ENCODE results near the gene TRAPPC14.
"Not testable (repeated sequence)": the region's sequence is repeated elsewhere in the genome, so short reads cannot be mapped to it uniquely, and the experiment has no call there.

TRAPPC14 gene, protein sequence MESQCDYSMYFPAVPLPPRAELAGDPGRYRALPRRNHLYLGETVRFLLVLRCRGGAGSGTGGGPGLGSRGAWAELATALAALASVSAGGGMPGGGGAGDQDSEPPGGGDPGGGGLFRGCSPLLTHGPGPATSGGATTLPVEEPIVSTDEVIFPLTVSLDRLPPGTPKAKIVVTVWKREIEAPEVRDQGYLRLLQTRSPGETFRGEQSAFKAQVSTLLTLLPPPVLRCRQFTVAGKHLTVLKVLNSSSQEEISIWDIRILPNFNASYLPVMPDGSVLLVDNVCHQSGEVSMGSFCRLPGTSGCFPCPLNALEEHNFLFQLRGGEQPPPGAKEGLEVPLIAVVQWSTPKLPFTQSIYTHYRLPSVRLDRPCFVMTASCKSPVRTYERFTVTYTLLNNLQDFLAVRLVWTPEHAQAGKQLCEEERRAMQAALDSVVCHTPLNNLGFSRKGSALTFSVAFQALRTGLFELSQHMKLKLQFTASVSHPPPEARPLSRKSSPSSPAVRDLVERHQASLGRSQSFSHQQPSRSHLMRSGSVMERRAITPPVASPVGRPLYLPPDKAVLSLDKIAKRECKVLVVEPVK

DNA sequence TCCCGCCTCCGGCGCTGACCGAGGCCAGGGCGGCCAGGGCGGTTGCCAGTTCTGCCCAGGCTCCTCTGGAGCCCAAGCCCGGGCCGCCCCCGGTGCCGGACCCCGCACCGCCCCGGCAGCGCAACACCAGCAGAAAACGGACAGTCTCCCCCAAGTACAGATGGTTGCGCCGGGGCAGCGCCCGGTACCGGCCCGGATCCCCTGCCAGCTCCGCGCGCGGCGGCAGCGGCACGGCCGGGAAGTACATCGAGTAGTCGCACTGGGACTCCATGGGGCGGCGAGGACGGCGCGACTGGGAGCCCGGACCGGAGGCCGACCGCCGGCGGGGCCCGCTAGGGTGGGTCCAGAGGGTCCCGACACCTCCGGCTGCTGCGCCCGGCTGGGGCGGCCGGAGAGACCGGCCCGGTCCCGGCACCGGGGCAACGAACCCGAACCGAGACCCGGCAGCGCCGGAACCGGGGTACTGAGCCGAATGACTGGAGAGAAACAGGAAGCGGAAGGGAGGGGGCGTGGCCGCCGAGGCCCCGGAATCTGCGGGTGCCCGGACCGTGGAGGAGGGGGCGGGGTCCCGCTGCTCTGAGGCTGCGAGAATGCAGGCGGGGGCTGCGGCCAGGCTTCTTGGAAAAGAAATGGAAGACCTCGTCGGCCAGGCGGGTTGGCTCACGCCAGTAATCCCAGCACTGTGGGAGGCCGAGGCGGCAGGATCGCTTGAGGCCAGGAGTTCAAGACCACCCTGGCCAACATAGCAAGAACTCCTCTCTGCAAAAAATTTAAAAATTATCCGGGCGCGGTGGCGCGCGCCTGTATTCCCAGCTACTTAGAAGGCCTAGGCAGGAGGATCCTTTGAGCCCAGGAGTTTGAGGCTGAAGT, at the start of gene TRAPPC14:
TRAPPC14 (minus strand) TSS at position 495 of the 870 bp plus-strand sequence; CDS start at position 271, 224 bp downstream.
- DNase-seq: peak; percentile 90

DNA sequence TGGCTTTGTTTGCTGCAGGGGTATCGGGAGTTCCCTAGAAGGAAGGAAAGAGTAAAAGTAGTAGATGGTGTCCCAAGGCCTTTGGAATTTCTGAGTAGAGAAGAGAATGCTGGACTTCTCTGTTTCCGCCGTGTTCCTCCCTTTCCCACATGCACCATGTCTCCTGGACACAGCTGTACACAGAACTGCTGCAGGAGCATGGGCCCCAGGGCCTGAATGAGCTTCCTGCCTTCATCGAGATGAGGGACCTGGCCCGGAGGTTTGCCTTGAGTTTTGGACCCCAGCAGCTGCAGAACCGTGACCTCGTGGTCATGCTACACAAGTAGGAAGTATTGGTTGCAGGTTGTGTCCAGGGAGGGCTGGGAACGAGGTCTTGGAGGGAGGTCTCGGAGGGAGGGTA, 45.9 kb upstream of the TRAPPC14 start:
- no peak for DNase-seq

DNA sequence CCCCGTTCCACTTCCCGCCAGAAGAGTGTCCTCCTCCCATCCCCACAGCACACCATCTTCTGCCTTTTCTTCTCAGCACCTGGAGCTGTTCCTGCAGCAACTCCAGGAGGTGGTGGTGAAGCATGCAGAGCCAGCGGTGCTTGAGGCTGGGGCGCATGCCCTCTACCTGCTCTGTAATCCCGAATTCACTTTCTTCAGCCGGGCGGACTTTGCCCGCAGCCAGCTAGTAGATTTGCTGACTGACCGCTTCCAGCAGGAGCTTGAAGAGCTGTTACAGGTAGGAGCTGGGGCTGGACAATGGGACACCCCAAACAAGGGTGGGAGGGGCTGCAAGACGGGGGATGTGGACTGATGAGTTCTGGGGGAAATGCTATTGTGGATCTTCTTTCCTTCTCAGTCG, 42.2 kb upstream of the TRAPPC14 start:
- DNase-seq: no peak

DNA sequence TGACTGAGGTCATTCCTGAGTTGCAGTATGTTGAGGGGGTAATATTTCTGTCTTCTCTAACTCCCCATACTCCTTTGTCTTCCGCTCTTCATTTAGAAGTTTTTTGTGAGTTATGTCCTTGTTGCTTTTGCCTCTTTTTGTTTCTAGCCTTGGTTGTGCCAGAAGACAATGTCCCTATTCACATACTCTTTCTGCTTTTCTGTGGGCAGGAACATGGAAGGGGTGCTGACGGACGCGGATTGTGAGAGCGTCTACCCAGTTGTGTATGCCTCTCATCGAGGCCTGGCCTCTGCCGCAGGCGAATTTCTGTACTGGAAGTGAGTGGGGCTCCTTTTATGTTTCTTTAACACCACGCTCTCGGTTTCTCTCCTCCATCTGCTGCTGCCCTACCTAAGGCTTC, 39.7 kb upstream of the TRAPPC14 start:
- DNase-seq: no peak

DNA sequence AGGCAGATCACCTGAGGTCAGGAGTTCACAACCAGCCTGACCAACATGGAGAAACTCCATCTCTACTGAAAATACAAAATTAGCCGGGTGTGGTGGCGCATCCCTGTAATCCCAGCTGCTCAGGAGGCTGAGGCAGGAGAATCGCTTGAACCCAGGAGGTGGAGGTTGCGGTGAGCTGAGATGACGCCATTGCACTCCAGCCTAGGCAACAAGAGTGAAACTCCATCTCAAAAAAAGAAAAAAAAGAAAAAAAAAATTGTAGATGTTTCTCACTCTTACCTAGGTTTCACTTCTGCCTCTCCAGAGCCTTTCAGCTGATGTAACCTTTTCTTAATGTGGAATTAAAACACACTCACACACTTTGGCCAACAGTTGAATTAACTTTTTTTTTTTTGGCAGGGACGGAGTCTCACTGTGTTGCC, 37.4 kb upstream of the TRAPPC14 start:
- not testable (repeated sequence) for DNase-seq

DNA sequence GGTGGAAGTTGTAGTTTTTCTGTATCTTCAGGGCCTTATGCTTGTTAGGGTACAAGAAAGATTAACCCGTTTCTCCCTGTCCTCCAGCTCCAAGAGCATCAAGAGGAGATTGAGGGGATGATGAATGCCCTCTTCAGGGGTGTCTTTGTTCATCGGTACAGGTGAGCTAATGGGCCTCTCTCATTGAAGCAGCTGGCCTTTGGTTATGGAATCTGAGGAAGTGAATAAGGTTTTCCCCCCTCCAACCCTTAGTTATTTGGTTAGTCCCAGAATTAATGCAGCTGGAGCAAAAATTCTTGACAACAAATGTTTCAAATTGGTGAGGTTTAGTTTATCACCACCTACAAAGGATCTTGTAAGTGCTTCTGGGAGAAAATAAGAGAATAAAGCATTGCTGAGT, 36.7 kb upstream of the TRAPPC14 start:
- no peak for DNase-seq

DNA sequence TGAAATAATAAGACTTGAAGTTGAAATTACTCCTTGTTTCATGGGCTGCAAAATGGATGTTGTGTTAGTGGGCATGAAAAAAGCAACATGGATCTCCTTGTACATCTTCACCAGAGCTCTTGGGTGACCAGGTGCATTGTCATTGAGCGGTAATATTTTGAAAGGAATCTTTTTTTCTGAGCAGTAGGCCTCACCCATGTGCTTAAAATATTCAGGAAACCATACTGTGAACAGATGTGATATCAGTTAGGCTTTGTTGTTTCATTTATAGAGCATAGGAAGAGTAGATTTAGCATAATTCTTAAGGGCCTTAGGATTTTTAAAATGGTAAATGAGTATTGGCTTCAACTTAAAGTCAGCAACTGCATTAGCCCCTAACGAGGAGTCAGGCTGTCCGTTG, 34.4 kb upstream of the TRAPPC14 start:
- no peak for DNase-seq

DNA sequence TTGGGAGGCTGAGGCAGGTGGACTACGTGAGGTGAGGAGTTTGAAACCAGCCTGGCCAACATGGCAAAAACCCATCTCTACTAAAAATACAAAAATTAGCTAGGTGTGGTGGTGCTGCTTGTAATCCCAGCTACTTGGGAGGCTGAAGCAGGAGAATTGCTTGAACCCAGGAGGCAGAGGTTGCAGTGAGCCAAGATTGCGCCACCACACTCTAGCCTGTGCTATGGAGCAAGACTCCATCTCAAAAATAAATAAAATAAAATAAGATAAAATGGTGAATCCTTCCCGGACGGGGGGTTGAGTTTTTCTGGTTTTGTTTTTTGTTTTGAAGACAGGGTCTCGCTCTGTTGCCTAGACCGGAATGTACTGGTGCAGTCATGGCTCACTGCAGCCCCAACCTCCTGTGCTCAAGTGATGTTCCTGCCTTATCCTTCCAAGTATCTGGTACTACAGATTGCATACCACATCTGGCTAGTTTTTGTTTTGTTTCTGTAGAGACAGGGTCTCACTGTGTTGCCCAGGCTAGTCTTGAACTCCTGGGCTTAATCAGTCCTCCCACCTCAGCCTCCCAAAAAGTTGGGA, 33.8 kb upstream of the TRAPPC14 start:
- not testable (repeated sequence) for DNase-seq

DNA sequence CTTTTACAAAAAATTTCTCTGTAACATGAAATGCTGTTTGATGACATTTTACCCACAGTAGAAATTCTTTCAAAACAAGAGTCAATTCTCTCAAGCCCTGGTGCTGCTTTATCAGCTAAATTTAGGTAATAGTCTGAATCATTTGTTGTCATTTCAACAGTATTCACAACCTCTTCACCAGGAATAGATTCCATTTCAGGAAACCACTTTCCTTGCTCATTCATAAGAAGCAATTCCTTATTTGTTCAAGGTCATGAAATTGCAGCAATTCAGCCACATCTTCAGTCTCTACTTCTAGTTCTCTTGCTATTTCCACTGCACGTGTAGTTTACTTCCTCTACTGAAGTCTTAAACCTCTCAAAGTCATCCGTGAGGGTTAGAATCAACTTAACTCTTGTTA, 33.3 kb upstream of the TRAPPC14 start:
- DNase-seq: no peak

DNA sequence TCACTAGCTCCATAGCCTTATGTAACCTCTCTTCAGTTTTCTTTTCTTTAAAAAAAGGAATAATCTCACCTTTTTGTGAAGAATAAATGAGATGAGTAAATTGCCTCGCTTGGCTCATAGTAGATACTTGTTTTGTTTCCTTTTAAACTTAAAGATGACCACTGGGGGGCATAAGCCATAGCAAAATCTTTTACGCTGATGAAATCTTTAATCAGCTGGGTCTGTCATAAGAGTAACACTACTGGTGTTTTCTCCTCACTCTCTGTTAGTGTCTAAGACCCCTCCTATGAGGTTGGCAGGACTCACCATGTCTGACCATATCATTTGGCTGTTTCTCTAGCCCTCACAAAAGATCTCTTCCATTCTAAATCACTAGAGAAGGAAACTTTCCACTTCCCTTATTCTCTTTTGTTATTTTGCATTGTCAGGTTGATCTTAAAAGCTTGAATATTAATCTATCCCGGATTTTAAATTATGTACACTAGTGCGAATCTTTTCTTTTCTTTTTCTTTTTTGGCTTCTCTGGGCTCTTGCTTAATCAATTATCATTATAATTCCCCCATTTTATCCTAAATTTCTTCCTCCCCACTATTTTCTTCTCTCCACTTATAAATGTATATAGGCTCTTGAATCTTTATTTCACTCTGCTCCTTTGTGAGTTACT, 31.7 kb upstream of the TRAPPC14 start:
- DNase-seq: no peak

DNA sequence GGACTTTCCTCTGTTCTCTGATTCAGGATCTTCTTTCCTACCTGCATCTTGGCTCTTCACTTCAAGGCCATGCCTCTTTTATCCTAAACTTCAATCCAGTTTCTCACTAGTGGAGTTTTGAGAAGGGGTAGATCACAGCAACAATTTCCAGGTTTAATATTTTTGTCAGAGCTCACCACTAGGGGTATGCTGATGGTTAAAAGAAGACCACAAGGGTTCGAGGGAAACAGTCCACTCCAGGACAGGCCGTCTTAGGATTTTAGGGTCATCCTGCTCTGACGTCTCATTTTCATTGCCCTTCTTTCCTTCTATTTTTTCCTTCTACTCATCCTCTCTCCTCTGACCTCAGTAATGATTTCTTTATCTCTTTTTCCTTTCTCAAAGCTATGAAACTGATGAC, 30.5 kb upstream of the TRAPPC14 start:
- DNase-seq: no peak

DNA sequence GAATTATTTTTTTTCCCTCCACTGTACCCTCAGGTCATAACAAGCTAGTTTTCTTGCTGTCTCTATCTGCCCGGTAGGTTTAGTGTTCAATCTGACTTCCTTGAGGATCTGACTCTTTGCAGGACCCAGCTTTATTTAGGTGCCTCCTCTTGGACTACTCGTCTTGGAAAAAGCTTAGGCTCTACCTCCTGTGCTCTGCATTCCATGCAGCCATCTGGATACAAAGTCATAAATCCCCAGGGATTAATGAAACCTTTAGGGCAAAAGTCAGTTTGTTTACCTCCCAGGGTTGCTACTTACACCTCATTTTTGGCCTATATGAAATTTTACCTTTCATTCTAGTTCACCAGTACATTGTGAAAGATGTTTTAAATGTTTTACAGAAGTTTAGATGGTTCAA, 27.2 kb upstream of the TRAPPC14 start:
- no peak for DNase-seq

DNA sequence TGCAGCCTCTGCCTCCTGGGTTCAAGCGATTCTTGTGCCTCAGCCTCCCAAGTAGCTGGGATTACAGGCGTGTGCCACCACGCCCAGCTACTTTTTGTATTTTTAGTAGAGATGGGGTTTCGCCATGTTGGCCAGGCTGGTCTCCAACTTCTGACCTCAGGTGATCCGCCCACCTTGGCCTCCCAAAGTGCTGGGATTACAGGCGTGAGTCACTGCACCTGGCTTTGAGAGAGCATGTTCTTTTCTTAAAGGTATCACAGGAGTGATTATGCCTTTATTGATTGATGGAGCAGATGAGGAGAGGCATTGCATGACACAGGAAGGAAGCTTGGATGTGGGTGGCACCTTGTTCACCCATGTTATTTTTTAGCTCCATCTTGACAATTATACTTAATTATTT, 24.6 kb upstream of the TRAPPC14 start:
- not testable (repeated sequence) for DNase-seq

DNA sequence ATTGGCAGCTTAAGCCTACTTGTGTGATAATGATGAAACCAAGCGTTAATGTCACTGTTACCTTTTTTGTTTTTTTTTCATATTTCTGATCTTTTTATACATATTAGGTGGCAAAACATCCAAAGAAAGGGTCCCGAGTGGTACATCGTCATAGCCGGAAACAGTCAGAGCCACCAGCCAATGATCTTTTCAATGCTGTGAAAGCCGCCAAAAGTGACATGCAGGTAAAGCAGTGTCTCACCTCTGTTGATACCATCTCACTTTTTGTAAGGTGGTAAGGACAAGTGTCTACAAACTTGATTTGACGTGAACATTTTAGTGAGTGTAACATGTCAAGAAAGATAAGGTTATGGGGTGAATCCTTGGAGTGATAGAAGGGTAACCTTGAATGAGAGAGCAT, 24.1 kb upstream of the TRAPPC14 start:
- not testable (repeated sequence) for DNase-seq

DNA sequence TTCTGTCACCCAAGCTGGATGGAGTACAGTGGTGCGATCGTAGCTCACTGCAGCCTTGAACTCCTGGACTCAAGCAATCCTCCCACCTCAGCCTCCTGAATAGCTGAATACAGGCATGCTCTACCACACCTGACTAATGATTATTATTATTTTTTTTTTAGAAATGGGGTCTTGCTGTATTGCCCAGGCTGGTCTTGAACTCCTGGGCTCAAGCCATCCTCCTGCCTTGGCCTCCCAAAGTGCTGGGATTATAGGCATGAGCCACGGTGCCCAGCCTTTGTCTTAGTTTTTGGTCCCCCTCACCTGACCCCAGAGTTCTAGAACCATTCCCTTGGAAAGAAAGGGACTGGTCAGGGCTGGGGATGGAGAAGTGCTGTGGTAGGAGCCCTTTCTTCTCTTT, 21.6 kb upstream of the TRAPPC14 start:
- DNase-seq: not testable (repeated sequence)

DNA sequence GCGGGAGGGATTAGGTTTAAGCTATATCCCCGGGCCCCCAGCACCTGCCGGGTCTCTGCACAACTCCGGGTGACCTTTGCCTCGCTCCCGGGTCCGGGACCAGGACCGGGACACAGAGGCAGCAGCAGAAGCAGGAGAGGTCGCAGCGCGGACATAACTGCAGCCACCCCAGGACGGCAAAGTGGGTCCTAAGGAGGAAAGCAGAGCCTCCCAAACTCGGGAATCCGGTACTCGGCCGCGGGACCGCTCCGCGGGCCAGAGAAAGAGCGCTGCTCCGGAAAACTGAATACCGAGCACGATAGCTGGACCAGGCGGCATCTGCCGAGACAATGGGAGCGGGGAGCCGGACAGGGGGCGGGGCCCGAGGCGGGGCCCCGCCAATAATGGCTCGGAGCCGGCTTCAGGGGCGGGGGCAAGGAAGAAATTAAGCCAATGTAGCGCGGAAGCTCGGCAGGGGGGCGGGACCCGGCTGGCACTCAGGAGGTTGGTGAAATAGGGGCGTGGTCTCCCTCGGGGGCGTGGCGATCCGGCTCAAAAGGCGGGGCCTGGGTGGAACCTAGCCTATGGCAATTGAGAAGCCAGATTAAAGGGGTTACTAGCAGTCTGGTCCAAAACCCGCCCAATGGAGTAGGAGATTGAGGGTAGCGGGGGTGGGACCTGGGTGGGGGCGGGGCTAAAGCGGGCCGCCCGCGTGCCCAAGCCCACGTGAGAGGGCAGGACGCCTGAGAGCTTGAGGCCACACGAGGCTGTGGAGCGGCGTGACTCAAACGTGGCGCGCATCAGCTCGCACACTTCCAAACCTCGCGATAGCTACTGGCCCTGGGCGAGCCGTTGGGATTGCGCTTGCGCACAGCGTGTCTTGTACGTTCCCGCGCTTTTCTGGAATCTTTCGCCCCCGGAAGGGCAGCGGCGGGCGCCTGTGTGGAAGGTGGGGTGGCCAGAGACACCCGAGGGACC, 18.8 kb upstream of the TRAPPC14 start, which contains the start of the genes GPC2 and STAG3:
GPC2 (minus strand) TSS at position 337 of the 957 bp plus-strand sequence; CDS start at position 155, 182 bp downstream.
STAG3 (plus strand) TSS at position 874 of the 957 bp plus-strand sequence. CDS start 2,639 bp downstream, outside the sequence.
- peak; percentile 83 for DNase-seq

DNA sequence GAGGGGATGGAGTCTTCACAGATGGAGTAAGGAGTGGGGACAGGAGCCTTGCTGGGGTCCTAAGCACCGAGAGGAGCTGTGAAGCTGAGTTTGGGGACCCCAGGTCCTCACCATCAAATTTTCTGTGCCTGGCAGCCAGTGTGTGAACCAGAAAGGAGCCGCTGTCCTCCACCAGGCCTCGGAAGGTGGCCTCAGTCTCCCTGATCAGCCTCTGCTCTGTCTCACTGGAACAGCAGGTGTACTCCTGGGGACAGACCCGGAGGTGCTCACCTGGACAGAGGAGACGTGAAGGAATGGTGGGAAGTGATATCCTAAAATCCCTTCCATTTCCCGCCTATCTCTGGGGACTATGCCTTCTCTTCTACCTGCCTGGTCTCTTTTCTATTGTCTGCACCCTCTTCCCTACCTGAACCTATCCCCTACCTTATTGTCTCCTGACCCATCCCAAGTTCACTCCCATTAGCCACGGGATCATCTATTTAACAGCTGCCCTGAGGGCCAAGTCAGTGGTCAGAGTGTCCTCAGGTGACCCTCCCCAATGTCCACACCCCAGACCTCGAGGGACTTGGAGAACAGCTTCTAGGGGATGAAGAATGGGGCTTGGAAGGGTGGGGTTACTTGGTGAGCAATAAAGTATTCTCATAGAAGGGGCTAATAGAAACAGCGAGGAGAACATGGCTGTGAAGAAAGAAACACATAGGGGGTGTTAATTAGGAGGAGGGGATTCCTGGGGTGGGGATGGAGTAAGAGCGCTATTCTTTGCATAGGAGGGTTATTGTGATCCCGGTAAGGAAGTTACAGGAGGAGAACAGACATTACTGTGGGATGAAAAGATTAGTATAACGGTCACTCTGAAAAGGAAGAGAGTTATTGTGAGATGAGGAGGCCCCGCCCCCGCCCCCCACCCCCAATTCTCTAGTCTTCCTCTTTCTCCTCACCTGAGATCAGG, 17.8 kb upstream of the TRAPPC14 start:
- no peak for DNase-seq

DNA sequence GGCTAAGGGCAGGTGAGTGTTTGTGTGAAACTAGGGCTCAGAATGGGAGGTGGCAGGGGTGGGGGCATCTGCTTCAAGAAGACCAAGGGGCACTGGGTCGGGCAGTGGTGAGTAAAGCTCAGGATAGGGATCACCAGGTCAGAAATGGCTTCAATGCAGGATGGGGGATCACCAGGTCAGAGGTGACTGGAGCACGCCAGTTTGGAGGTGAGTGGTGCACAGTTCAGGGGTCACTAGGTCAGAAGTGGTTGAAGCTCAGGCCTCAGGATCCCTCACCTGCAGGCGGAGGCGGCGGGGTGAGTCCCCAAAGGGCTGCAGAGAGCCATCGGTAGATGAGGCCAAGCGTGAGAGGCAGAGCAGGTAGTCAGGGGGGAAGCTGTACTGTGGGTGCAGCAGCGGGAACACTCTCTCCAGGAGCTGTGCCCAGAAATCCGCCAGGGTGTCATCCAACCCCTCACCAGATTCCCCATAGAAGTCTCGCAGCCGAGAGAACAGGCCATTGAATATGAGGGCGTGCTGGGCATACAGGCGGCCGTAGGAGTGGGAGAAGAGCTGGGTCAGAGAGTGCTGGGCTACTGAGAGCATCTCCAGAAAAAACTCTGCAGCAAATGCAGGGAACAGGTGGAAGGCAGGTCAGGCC, 16.9 kb upstream of the TRAPPC14 start:
- DNase-seq: no peak

DNA sequence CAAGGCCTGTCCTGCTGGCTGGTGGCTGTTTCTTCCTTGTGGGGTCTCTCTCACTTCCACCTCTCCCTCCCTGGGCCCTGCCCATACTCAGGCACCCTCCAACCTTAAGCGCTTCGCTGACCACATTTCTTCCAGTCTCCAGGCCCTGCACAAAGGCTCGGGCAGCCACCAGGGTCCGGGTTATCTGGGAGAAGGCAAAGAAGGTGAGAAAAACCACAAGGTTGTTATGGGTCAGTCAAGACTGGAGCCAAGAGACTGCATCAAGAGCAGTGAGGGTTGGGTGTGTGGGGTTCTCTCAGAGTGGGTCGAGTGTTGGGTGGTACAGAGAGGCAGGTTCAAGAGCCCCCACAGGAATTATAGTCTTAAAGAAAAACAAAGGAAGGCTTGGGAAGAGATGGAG, 16.1 kb upstream of the TRAPPC14 start:
- DNase-seq: no peak

All from 8988T (cell line).